Lower leg skin (tissue), 4 donors: ENCODE data around the gene MYO7A. TPM values are rescaled to one million over a fixed set of nuclear protein-coding genes. Genes with fewer than 3 reads are reported as not detected.

ENCODE experiments used
- DNase-seq, 2 donors: peaks; one replicate each; pipeline ENCODE4 v3.0.0-alpha.2; 2019; ENCODE audit warnings: low spot score in 2 of 2
- H3K4me3 ChIP-seq: fragments of 200-600 bp; sonication (generic); 2 replicates; pipeline ENCODE4 v1.5.1; 2017; ENCODE audit warnings: mild to moderate bottlenecking, low read depth; ENCODE audit not compliant: poor library complexity, severe bottlenecking
- CTCF ChIP-seq, 3 donors: fragments of 450-650 bp; IDR thresholded peaks; one replicate each; pipeline ENCODE4 v1.5.1; 2016; ENCODE audit warnings: antibody characterized with exemption in 3 of 3, mild to moderate bottlenecking in 3 of 3, moderate library complexity in 2 of 3
- POLR2A ChIP-seq, 2 donors: fragments of 450-650 bp; IDR thresholded peaks; one replicate each; pipeline ENCODE4 v1.6.1; 2016 to 2017; ENCODE audit warnings: antibody characterized with exemption in 2 of 2, mild to moderate bottlenecking in 1 of 2, moderate library complexity in 1 of 2
- WGBS, 2 donors: methylation state at CpG; one replicate each; pipeline ENCODE4 v1.1.5; 2018; 5-methylcytosine and 5-hydroxymethylcytosine counted together
- intact Hi-C: fragments of 100-400 bp; cut with DNase I; formaldehyde crosslinking; loops from one replicate; pipeline ENCODE4 v1.15.0; 2023; ENCODE audit warnings: low total_unique reads
- total RNA-seq, 4 donors: library from RNA; depleted of rRNA; stranded (reverse); fragments of >200 nt; gene quantifications; one replicate each; pipeline ENCODE4 v1.1.0, GENCODE V29; 2016

Gene MYO7A
- total RNA-seq, 4 donors from 2014 or later, result 0.69 to 2.1 (median 1.4) TPM

GRCh38 chr11:77253690-77254089 is 125.6 kb downstream of the MYO7A start:
- intact Hi-C loops, result no loop called here
- TF ChIP-seq CTCF (IDR thresholded peaks at IDR 0.05) (no peak), POLR2A (IDR thresholded peaks at IDR 0.05) (no peak)
- H3K4me3 ChIP-seq, result no peak overlapping the region
- no peak for DNase-seq
- WGBS, 2 donors, result 63 to 75% methylated on average over 1 of the region's 1 CpG

GRCh38 chr11:77259641-77260040 is 131.6 kb downstream of the MYO7A start:
- intact Hi-C loops, result no loop called here
- no peak for TF ChIP-seq CTCF (IDR thresholded peaks at IDR 0.05)
- TF ChIP-seq POLR2A (IDR thresholded peaks at IDR 0.05), result no peak
- WGBS, 2 donors, result 71 to 75% methylated on average over 2 of the region's 2 CpGs
- no peak for DNase-seq
- no peak overlapping the region for H3K4me3 ChIP-seq

GRCh38 chr11:77262803-77263202 is 134.8 kb downstream of the MYO7A start:
- no peak for DNase-seq
- no peak for TF ChIP-seq CTCF (IDR thresholded peaks at IDR 0.05)
- no peak for TF ChIP-seq POLR2A (IDR thresholded peaks at IDR 0.05)
- H3K4me3 ChIP-seq, result no peak overlapping the region
- intact Hi-C loops, result no loop called here

Other genes with a start within 250 kb of the MYO7A start
- under 1 TPM in 2 of 4 donors, not detected in 2; 0.21 to 0.26 TPM for gene B3GNT6, start 93.8 kb upstream of the MYO7A start, total RNA-seq
- gene CAPN5, start 61.3 kb upstream of the MYO7A start, total RNA-seq, result 1 to 10 TPM in 3 of 4 donors, under 1 TPM in 1; 0.38 to 1.9 (median 1.2) TPM
- gene OMP, start 25.4 kb upstream of the MYO7A start, total RNA-seq, result not detected
- gene GDPD4, start 173.4 kb downstream of the MYO7A start, total RNA-seq, result not detected